ENCODE data around the gene PAX5.

The PAX5 gene

GRCh38 chr9:37025071-37025822 lies 8.8 kb downstream of the PAX5 start:
- DNase-seq (ENCODE audit: low read depth, low spot score), result no peak

- DNase-seq (ENCODE audit: low read depth, low spot score), result no peak
Measured at GRCh38 chr9:37017546-37017945, 16.5 kb downstream of the PAX5 start.

- DNase-seq (ENCODE audit: low read depth, low spot score), result no peak
Measured at GRCh38 chr9:37011530-37011929, 22.5 kb downstream of the PAX5 start.

- DNase-seq (ENCODE audit: low read depth, low spot score), result no peak
Measured at GRCh38 chr9:37010976-37011375, 23.1 kb downstream of the PAX5 start.

GRCh38 chr9:37010180-37010579 lies 23.9 kb downstream of the PAX5 start:
- no peak for DNase-seq (ENCODE audit: low read depth, low spot score)

GRCh38 chr9:37007295-37007694 lies 26.8 kb downstream of the PAX5 start:
- DNase-seq (ENCODE audit: low read depth, low spot score), result no peak

- DNase-seq (ENCODE audit: low read depth, low spot score), result no peak
Measured at GRCh38 chr9:37005517-37006140, 28.4 kb downstream of the PAX5 start.

- DNase-seq (ENCODE audit: low read depth, low spot score), result no peak
Measured at GRCh38 chr9:37004424-37004935, 29.6 kb downstream of the PAX5 start.

GRCh38 chr9:37002413-37003217 lies 31.5 kb downstream of the PAX5 start:
- DNase-seq (ENCODE audit: low read depth, low spot score), result no peak

- DNase-seq (ENCODE audit: low read depth, low spot score), result no peak
Measured at GRCh38 chr9:37002036-37002412, 32.0 kb downstream of the PAX5 start.

- no peak for DNase-seq (ENCODE audit: low read depth, low spot score)
Measured at GRCh38 chr9:37001459-37001858, 32.6 kb downstream of the PAX5 start.

GRCh38 chr9:36999728-37000333 lies 34.2 kb downstream of the PAX5 start:
- no peak for DNase-seq (ENCODE audit: low read depth, low spot score)

GRCh38 chr9:36997414-36997813 lies 36.7 kb downstream of the PAX5 start:
- DNase-seq (ENCODE audit: low read depth, low spot score), result no peak

- DNase-seq (ENCODE audit: low read depth, low spot score), result no peak
Measured at GRCh38 chr9:36996706-36997086, 37.4 kb downstream of the PAX5 start.

GRCh38 chr9:36995927-36996705 lies 38.0 kb downstream of the PAX5 start:
- DNase-seq (ENCODE audit: low read depth, low spot score), result peak; percentile 7

GRCh38 chr9:36993933-36994764 lies 39.9 kb downstream of the PAX5 start:
- DNase-seq (ENCODE audit: low read depth, low spot score), result no peak

- DNase-seq (ENCODE audit: low read depth, low spot score), result no peak
Measured at GRCh38 chr9:36992501-36993316, 41.4 kb downstream of the PAX5 start.

GRCh38 chr9:36991516-36992134 lies 42.4 kb downstream of the PAX5 start:
- no peak for DNase-seq (ENCODE audit: low read depth, low spot score)

- no peak for DNase-seq (ENCODE audit: low read depth, low spot score)
Measured at GRCh38 chr9:36988848-36989247, 45.2 kb downstream of the PAX5 start.
